GM10248 (cell line): ENCODE measurements around the gene TMEM132A.

ENCODE experiments used
- CTCF ChIA-PET: fragments of 300-600 bp; sonication (Branson Sonifier 250); formaldehyde crosslinking; extraction: SDS; loops from one replicate; lab custom pipeline; 2021; ENCODE audit warnings: antibody characterized with exemption; lab: Yijun Ruan, JAX
- POLR2A ChIA-PET: fragments of 350-650 bp; sonication (Branson Sonifier 250); formaldehyde crosslinking; extraction: SDS; loops from one replicate; lab custom pipeline; 2020; ENCODE audit warnings: antibody characterized with exemption; lab: Yijun Ruan, JAX
- DNase-seq: peaks from one replicate; pipeline ENCODE4 v3.0.0; 2012; ENCODE audit errors: extremely low spot score
- CTCF ChIP-seq: IDR thresholded peaks from 2 replicates; pipeline ENCODE4 v1.5.1; 2012; ENCODE audit warnings: mild to moderate bottlenecking, low read depth; ENCODE audit errors: extremely low read depth, missing control alignments, control extremely low read depth

Gene TMEM132A

DNA sequence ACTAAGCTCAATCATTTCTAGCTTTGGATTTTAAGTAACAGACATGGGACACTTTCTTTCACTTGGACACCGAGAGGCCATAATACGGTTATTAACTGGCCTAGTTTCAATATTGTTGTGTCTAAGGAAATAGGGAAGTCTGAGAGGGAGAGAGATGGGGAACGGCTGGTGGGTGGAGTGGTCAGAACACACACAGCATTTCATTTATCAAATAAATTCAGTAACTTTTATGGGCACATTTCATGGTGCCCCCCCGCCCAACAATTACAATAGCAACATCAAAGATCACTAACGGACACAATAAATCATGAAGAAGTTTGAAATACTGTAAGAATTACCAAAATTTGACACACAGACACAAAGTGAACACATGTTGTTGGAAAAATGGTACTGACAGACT lies 28.6 kb upstream of the TMEM132A start:
- DNase-seq, result no peak
- no peak for TF ChIP-seq CTCF
- CTCF ChIA-PET, result interaction anchor here (0.7 to 14.0 kb wide), 7 partner anchors 8 to 71 kb away, joined by 3 to 157 read pairs (median 4); no protein-coding TSS in a partner anchor
- POLR2A ChIA-PET, result no interaction called here

GRCh38 chr11:60897496-60897895 lies 26.8 kb upstream of the TMEM132A start:
- CTCF ChIA-PET, result interaction anchor here (1.3 to 14.0 kb wide), 4 partner anchors 7 to 129 kb away, joined by 3 to 157 read pairs (median 76); no protein-coding TSS in a partner anchor
- POLR2A ChIA-PET, result no interaction called here
- no peak for TF ChIP-seq CTCF
- no peak for DNase-seq

DNA sequence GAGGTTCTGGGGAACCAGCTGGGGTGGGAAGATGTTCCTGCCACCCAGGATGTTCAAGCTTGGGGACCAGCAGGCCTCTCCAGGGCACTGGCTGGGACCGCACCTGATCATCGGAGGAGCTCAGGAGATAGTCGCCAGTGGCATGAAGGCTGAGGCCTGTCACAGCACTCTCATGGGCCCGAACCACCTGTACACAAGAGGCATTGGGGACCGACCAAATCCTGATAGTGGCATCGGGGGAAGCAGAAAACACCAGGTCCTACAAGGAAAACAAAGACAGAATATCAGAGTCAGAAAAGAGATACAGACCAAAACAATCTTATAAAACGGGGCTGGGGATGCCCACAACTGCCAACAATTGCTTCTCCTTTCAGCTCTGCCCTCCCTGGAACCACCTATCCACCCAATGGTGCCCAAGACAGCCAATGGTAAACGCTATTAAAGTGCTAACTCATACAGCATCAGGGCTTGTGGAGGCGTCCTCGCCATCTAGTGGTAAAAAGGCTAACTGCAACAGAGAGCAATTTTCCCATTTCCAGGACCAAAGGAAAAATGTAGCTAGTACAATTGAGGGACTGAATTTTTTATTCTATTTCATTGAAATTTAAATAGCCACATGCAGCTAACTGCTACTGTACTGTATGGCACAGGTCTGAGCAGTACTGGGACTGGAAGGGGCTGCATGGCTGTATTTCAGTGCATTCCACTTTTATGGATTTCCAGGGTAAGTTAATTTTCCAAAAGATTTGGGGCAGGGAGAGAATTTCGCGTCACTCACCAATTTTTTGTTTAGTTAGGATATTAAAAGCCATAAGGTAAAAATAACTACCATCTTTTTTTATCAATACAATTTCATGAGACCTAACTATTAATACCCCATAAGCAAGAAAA lies 25.0 kb upstream of the TMEM132A start:
- TF ChIP-seq CTCF, result peak; percentile 89
- DNase-seq, result peak; percentile 58
- ChIA-PET CTCF (interaction anchor here (0.6 to 14.0 kb wide), 51 partner anchors 9 to 634 kb away, joined by 3 to 157 read pairs (median 5); partner anchors contain the start of genes TMEM109, TMEM132A and ZP1), POLR2A (interaction anchor here (0.8 kb wide), 1 partner anchor 74 kb away, joined by 4 read pairs; no protein-coding TSS in a partner anchor)

- no peak for DNase-seq
- no peak for TF ChIP-seq CTCF
- CTCF ChIA-PET, result interaction anchor here (0.6 to 14.0 kb wide), 46 partner anchors 8 to 635 kb away, joined by 3 to 157 read pairs (median 5); partner anchors contain the start of genes TMEM109 and ZP1
- POLR2A ChIA-PET, result no interaction called here
Measured at GRCh38 chr11:60899977-60900376, 24.3 kb upstream of the TMEM132A start.

- POLR2A ChIA-PET, result interaction anchor here (1.1 kb wide), 1 partner anchor 13 kb away, joined by 3 read pairs; the partner anchor contains the start of gene TMEM109
- CTCF ChIA-PET, result interaction anchor here (1.0 to 14.0 kb wide), 18 partner anchors 11 to 635 kb away, joined by 3 to 157 read pairs (median 8); partner anchors contain the start of genes TMEM109 and ZP1
- no peak for TF ChIP-seq CTCF
Measured at GRCh38 chr11:60900673-60901404, 23.4 kb upstream of the TMEM132A start.

GRCh38 chr11:60902625-60903024 lies 21.6 kb upstream of the TMEM132A start:
- CTCF ChIA-PET, result interaction anchor here (1.8 to 14.0 kb wide), 7 partner anchors 13 to 139 kb away, joined by 5 to 157 read pairs (median 33); partner anchors contain the start of gene TMEM109
- POLR2A ChIA-PET, result no interaction called here
- TF ChIP-seq CTCF, result no peak
- no peak for DNase-seq

More at GRCh38 chr11:60900673-60901404, 23.4 kb upstream of the TMEM132A start:
- no peak for DNase-seq
